GM21786 (cell line): ENCODE data around the gene SETX.

ENCODE experiments used
- ATAC-seq: cut with Tn5 transposase; IDR thresholded peaks from one replicate; pipeline ENCODE4 v1.9.1; 2021; ENCODE audit not compliant: unreplicated experiment

Gene SETX

DNA sequence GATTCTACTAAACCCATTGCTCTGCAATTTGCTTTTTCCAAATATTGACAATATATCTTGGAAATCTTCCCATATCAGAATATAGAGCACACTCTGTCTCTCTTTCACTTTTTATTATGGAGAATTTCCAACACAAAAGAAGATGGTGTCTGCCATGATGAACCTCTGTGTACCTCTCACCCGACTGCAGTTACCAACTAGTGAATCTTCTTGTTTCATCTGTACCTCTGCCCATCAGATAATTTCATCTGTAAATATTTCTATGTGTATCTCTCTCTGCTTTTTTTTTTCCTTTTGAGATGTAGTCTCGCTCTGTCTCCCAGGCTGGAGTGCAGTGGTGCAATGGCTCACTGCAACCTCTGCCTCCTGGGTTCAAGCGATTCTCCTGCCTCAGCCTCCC lies 130.1 kb downstream of the SETX start:
- ATAC-seq: no peak

DNA sequence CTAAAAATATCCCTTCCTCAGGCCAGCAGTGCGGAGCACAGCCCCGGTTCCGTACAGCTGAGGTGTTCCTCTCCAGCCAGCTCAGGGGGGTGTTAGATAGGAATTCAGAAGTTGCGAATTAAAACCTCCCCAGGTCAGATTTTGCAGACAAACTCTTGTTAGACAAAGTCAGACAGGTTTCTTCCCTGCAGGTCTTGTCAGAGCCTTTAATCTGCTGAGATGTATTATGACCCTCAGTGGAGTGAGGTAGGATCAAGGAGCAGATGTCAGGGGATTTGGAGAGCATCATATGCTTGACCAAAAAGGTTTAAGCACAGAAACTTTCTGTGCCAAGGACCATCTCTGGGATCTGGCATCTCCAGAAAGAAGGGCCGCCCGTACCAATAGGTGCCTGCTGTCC lies 132.8 kb downstream of the SETX start:
- no peak for ATAC-seq

DNA sequence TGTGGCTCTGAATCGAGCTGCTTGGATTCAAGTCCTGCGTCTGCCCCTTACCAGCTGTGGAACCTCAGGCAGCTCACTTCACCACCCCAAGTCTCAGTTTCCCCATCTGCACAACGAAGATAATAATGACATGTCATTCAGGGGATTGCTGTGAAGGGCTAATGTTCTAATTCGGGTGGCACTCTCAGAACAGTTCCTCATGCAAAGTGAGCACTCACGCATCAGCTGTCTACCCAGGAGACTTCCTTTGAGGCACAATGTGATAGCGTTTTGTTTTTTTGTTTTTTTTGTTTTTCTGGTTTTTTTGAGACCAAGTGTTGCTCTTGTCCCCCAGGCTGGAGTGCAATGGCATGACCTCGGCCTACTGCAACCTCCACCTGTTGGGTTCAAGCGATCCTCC lies 136.6 kb downstream of the SETX start:
- no peak for ATAC-seq

DNA sequence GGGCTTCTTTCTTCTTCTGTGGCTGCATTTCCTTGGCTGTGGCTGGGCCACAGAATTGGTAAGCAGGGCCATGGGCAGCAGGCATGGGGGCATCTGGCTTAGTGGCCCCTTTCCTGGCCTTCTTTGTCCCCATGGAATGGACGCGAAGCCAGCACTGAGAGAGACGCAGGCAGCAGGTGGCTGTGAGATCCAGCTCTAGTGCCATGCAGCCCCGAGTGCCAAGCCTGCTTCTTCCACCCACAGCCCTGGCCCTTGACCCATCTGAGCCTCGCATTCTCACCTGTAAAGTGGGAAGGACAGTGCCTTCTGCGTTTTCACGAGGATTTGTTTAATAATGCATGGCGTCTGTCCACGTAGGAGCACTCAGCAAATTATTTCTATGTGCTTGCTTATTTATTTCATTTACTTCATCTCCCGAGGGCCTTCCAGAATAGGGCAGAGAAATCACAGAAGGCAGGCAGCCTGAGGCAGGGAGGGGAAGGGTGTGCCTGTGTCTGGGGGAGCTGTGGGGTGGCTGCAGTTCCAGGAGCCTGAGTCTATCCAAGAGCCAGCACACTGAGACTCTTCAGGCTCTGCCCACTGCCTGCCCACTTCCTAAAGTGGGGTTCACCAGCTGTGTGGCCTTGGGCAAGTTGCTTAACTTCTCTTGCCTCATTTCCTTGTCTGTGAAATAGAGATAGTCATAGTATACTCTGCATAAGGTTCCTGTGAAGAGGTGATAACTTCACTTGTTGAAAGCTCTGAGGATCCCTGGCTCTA lies 137.7 kb downstream of the SETX start:
- ATAC-seq: no peak

DNA sequence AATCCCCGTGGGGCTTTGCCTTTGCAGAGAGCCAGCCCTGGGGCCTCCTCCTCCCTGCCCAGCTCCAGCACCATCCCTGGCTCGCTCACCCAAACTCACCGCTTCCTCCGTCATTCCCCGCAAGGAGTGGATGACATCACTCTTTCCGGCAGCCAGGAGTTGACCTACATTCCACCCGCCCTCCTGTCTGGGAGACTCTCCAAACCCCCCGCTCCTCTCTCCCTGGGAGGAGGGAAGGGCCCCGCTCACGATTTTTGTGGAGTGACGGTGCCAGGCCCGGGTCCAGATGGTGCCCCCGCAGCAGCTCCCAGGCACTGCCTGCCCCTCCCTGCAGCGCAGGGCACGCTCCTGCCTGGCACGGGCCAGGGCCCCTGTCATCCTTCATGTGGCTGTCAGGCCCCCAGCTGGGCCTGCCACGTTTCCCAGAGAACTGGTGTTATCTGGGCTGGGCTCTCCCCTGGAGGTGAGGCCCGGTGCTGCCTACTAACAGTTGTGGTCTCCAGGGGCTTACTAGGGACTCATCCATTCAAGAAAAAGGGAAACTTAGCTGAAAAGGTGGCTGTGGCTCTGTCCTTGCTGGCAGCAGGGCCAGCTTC lies 140.7 kb downstream of the SETX start:
- no peak for ATAC-seq

DNA sequence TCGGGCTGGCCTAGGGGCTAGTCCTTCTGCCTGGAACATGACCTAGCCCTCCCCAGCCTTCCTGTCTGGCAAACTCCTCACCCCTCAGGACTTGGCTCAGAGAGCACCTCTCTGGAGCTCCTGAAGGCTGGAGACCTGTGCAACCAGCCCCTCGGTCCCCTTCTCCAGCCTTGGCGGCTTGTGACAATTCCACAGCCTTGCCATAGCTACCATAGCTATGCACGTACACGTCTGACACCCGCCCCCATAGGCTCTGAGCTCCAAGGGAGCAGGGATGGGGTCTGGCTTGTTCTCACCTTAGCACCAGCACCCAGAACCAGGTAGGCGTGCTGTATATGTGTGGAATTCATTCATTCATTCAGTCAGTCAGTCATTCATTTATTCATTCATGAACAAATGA lies 143.2 kb downstream of the SETX start:
- ATAC-seq: no peak
